ENCODE measurements around the gene SMAD5. TPM values are rescaled to one million over a fixed set of nuclear protein-coding genes. Genes with fewer than 3 reads are reported as not detected.

The SMAD5 gene
- total and polyA plus RNA-seq, 5 donors from 2014 or later: 3.5 to 12.0 (median 4.5) TPM

DNA sequence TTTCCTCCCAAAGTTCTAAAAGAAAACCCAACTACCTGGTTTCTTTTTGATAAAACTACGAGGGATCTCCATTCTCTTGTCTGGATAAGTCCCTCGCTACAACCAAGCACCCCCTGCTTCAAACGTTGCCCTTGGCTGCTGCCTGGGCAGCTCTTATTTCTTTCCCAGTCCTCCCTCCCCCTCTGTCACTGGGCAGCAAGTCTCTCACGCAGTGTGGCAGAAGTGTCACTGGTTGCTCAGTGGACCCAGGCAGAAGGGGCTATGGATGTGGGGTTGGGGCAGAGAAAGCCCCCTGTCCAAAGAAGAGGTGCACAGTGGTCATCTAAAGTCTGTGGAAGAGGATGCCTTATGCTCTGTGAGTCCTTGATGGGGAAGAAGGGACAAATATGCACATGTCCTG lies 67.5 kb downstream of the SMAD5 start:
- peaks cover 26% of the 10 kb centered on the region for H3K27me3 Mint-ChIP-seq
- no peaks in the 10 kb centered on the region for H3K9me3 ChIP-seq (ENCODE audit: control insufficient read depth in 2 of 2, low read length in 2 of 2)
- H3K36me3 Mint-ChIP-seq: no peaks in the 10 kb centered on the region
- H3K27ac Mint-ChIP-seq: no peak overlapping the region
- ATAC-seq (ENCODE audit: low read depth in 2 of 2) (no peak), DNase-seq (no peak)
- no peaks in the 10 kb centered on the region for H3K36me3 ChIP-seq (ENCODE audit: control insufficient read depth, insufficient read depth, low read length)
- no peak overlapping the region for H3K4me3 ChIP-seq (ENCODE audit: low read depth, low read length)
- H3K27me3 ChIP-seq (ENCODE audit: control insufficient read depth, insufficient read depth, low read length): peaks cover 2% of the 10 kb centered on the region
- no peak overlapping the region for H3K27ac ChIP-seq (ENCODE audit: insufficient read depth, low read length, poor library complexity, severe bottlenecking)
- peaks cover 0 to 4% (median 0%) of the 10 kb centered on the region in 7 donors for H3K9me3 Mint-ChIP-seq
- H3K4me1 Mint-ChIP-seq: no peaks in the 10 kb centered on the region
- no peak overlapping the region for H3K4me3 Mint-ChIP-seq
- H3K4me1 ChIP-seq (ENCODE audit: control insufficient read depth, insufficient read depth, low read length, poor library complexity, severe bottlenecking): no peaks in the 10 kb centered on the region

DNA sequence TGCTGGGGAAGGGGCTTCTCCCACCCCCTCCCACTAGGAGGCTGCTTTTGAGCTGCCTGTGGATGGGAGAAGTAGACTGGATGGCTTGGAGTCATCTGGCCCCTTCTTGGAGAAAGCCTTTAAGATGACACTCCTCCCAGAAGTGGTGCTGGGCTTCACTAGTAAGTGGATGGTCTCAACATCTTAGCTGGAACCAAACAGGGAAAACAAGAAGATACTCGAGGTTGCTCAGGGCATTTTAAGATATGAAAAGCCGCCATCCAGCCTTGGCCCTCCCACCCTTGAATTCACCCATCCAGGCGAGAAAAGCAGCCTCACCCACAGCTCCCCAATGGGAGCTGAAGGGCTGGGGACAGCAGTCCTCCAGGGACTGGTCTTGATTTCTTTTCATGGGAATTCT lies 68.1 kb downstream of the SMAD5 start:
- Mint-ChIP-seq H3K9me3 (peaks cover 0 to 4% (median 0%) of the 10 kb centered on the region in 7 donors), H3K27me3 (peaks cover 25% of the 10 kb centered on the region)
- ATAC-seq (ENCODE audit: low read depth in 2 of 2): no peak

DNA sequence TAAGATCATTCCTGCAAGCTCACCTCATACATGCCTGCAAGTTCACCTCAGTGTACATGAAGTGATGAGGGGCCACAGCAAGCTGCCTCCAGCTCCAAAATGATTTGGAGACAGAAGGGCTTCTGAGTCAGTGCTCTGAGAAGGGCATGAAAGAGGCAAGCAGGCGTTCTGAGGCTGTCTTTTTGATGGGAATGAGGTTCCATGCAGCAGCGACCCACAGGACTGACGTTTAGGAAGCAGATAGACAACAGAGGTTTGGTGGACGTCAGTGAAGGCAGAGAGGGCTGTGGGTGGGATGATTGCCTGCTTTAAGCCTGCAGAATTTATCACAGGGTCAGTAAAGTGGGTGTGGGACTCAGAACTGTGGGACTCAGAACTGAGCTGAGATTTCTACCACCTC lies 69.2 kb downstream of the SMAD5 start:
- H3K4me1 Mint-ChIP-seq: no peaks in the 10 kb centered on the region
- H3K36me3 Mint-ChIP-seq: no peaks in the 10 kb centered on the region
- peaks cover 0 to 4% (median 0%) of the 10 kb centered on the region in 7 donors for H3K9me3 Mint-ChIP-seq
- no peak overlapping the region for H3K27ac Mint-ChIP-seq
- H3K27me3 ChIP-seq (ENCODE audit: control insufficient read depth, insufficient read depth, low read length): peaks cover 2% of the 10 kb centered on the region
- no peaks in the 10 kb centered on the region for H3K9me3 ChIP-seq (ENCODE audit: control insufficient read depth in 2 of 2, low read length in 2 of 2)
- H3K4me3 Mint-ChIP-seq: no peak overlapping the region
- no peak overlapping the region for H3K27ac ChIP-seq (ENCODE audit: insufficient read depth, low read length, poor library complexity, severe bottlenecking)
- no peaks in the 10 kb centered on the region for H3K36me3 ChIP-seq (ENCODE audit: control insufficient read depth, insufficient read depth, low read length)
- no peak overlapping the region for H3K4me3 ChIP-seq (ENCODE audit: low read depth, low read length)
- ATAC-seq (ENCODE audit: low read depth in 2 of 2): no peak
- H3K4me1 ChIP-seq (ENCODE audit: control insufficient read depth, insufficient read depth, low read length, poor library complexity, severe bottlenecking): no peaks in the 10 kb centered on the region
- H3K27me3 Mint-ChIP-seq: peaks cover 22% of the 10 kb centered on the region
- DNase-seq: no peak

More for the DNA sequence above, 68.1 kb downstream of the SMAD5 start:
- peaks cover 2% of the 10 kb centered on the region for H3K27me3 ChIP-seq (ENCODE audit: control insufficient read depth, insufficient read depth, low read length)
- H3K36me3 ChIP-seq (ENCODE audit: control insufficient read depth, insufficient read depth, low read length): no peaks in the 10 kb centered on the region
- H3K9me3 ChIP-seq (ENCODE audit: control insufficient read depth in 2 of 2, low read length in 2 of 2): no peaks in the 10 kb centered on the region
- Mint-ChIP-seq H3K4me3 (no peak overlapping the region), H3K36me3 (no peaks in the 10 kb centered on the region), H3K27ac (no peak overlapping the region), H3K4me1 (no peaks in the 10 kb centered on the region)
- no peak overlapping the region for H3K27ac ChIP-seq (ENCODE audit: insufficient read depth, low read length, poor library complexity, severe bottlenecking)
- no peak for DNase-seq
- H3K4me3 ChIP-seq (ENCODE audit: low read depth, low read length): no peak overlapping the region
- H3K4me1 ChIP-seq (ENCODE audit: control insufficient read depth, insufficient read depth, low read length, poor library complexity, severe bottlenecking): no peaks in the 10 kb centered on the region

DNA sequence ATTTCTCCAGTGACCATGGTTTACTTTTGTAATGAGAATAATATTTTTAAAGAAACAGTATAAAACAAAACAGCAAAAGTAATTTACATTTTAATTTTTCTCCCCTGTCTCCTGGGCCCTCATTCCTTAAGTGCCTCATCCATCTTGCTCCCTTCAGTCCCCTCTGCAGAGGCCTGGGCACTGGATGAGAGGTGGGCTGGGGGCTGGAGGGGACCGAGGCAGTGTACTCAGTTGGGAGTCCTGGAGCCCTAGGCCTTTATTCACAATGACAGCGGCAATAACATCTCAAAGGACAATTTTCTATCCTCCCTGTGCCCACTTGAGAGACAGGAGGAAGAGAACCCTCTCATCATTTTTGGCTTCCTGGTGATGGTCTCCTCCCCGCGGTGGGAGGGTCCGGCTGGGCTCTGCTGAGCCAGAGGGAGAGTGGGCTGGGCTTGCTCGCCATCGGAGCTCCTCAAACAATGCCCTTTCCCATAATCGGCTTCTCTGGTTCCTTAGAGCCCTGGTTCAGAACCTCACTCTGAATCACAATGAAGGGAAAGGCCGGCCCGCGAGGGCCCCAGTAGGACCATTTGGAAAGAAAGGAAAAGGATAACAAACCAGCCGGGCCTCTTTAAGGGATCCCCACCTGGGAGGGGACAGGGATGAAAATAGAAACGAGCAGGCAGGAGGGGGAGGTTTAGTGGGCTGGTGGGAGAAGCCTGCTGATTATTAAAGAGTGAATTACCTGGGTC lies 70.0 kb downstream of the SMAD5 start:
- Histone ChIP-seq H3K36me3 (ENCODE audit: control insufficient read depth, insufficient read depth, low read length) (no peaks in the 10 kb centered on the region), H3K27ac (ENCODE audit: insufficient read depth, low read length, poor library complexity, severe bottlenecking) (no peak overlapping the region), H3K4me3 (ENCODE audit: low read depth, low read length) (no peak overlapping the region), H3K27me3 (ENCODE audit: control insufficient read depth, insufficient read depth, low read length) (peaks cover 2% of the 10 kb centered on the region), H3K9me3 (ENCODE audit: control insufficient read depth in 2 of 2, low read length in 2 of 2) (no peaks in the 10 kb centered on the region), H3K4me1 (ENCODE audit: control insufficient read depth, insufficient read depth, low read length, poor library complexity, severe bottlenecking) (no peaks in the 10 kb centered on the region)
- H3K27ac Mint-ChIP-seq: no peak overlapping the region
- no peaks in the 10 kb centered on the region for H3K36me3 Mint-ChIP-seq
- DNase-seq (no peak), ATAC-seq (ENCODE audit: low read depth in 2 of 2) (no peak)
- peaks cover 19% of the 10 kb centered on the region for H3K27me3 Mint-ChIP-seq
- H3K9me3 Mint-ChIP-seq: peaks cover 0 to 4% (median 0%) of the 10 kb centered on the region in 7 donors
- H3K4me3 Mint-ChIP-seq: no peak overlapping the region
- H3K4me1 Mint-ChIP-seq: no peaks in the 10 kb centered on the region

DNA sequence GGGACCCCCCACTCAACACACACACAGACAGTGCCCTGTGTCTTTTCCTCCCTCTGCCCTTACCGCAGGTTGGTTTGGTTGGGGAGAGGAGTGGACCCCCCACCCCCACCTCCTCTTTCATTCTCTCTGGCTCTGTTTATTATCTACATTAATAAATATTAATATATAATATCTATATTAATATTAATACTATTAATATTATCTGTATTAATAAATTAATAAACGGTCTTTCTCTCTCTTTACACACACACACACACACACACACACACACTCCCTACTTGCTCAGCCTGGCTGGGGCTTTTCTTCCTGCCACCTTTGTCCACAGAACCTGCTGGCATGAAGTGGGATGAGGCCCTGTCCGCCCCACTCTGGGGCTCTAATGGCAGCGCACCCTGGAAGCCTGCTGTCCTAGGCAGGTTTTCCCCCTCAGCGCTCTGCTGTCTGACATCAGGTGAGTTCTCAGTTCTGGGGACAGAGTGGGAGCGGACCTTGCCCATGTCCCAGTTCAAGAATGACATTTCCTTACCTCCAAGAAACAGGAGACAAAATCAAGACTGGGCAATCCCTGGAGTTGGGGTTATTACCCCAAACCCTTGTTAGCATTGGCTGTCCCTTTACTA lies 70.8 kb downstream of the SMAD5 start:
- no peaks in the 10 kb centered on the region for H3K4me1 ChIP-seq (ENCODE audit: control insufficient read depth, insufficient read depth, low read length, poor library complexity, severe bottlenecking)
- DNase-seq (no peak), ATAC-seq (ENCODE audit: low read depth in 2 of 2) (no peak)
- H3K36me3 Mint-ChIP-seq: no peaks in the 10 kb centered on the region
- peaks cover 2% of the 10 kb centered on the region for H3K27me3 ChIP-seq (ENCODE audit: control insufficient read depth, insufficient read depth, low read length)
- no peak overlapping the region for H3K4me3 Mint-ChIP-seq
- H3K27me3 Mint-ChIP-seq: peaks cover 13% of the 10 kb centered on the region
- H3K36me3 ChIP-seq (ENCODE audit: control insufficient read depth, insufficient read depth, low read length): no peaks in the 10 kb centered on the region
- H3K4me3 ChIP-seq (ENCODE audit: low read depth, low read length): no peak overlapping the region
- H3K4me1 Mint-ChIP-seq: no peaks in the 10 kb centered on the region
- no peaks in the 10 kb centered on the region for H3K9me3 ChIP-seq (ENCODE audit: control insufficient read depth in 2 of 2, low read length in 2 of 2)
- H3K9me3 Mint-ChIP-seq: peaks cover 0 to 4% (median 0%) of the 10 kb centered on the region in 7 donors
- H3K27ac ChIP-seq (ENCODE audit: insufficient read depth, low read length, poor library complexity, severe bottlenecking): no peak overlapping the region
- H3K27ac Mint-ChIP-seq: no peak overlapping the region

DNA sequence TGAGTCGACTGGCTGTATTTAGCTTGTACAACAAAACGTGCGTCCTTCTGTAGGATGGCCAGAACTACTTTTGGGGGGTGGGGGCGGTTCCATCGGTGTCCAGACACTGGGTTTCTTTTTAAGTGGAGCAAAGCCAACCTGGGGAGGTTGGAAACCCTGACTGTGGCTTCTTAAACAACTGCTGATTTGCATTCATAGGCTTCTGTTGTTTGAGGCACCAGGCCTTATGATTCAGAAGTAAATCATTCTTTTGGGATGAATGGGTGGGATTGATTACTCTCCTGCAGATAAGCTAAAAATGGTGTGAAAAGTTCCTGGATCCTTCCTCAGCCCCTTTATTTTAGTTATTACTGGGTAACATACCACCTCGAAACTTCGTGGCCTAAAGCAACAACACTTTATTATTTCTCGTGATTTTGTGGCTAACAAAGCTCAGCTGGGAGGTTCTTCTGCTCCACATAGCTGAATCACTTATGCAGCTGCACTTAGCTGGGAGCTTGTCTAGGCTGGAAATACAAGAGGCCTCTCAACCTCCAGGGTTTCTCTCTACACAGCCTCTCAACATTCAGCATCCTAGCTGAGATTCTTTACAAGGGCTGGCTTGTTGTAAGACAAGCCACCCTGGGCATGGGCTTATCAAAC lies 72.5 kb downstream of the SMAD5 start:
- no peak overlapping the region for H3K27ac ChIP-seq (ENCODE audit: insufficient read depth, low read length, poor library complexity, severe bottlenecking)
- Mint-ChIP-seq H3K36me3 (no peaks in the 10 kb centered on the region), H3K4me3 (no peak overlapping the region), H3K4me1 (no peaks in the 10 kb centered on the region), H3K27me3 (peaks cover 8% of the 10 kb centered on the region), H3K27ac (peak overlapping the region in 1 of 3 donors; percentile 82), H3K9me3 (peaks cover 0 to 2% (median 0%) of the 10 kb centered on the region in 7 donors)
- no peaks in the 10 kb centered on the region for H3K4me1 ChIP-seq (ENCODE audit: control insufficient read depth, insufficient read depth, low read length, poor library complexity, severe bottlenecking)
- DNase-seq: no peak
- H3K27me3 ChIP-seq (ENCODE audit: control insufficient read depth, insufficient read depth, low read length): peaks cover 2% of the 10 kb centered on the region
- ATAC-seq (ENCODE audit: low read depth in 2 of 2): no peak
- H3K36me3 ChIP-seq (ENCODE audit: control insufficient read depth, insufficient read depth, low read length): no peaks in the 10 kb centered on the region
- H3K4me3 ChIP-seq (ENCODE audit: low read depth, low read length): no peak overlapping the region
- no peaks in the 10 kb centered on the region for H3K9me3 ChIP-seq (ENCODE audit: control insufficient read depth in 2 of 2, low read length in 2 of 2)

DNA sequence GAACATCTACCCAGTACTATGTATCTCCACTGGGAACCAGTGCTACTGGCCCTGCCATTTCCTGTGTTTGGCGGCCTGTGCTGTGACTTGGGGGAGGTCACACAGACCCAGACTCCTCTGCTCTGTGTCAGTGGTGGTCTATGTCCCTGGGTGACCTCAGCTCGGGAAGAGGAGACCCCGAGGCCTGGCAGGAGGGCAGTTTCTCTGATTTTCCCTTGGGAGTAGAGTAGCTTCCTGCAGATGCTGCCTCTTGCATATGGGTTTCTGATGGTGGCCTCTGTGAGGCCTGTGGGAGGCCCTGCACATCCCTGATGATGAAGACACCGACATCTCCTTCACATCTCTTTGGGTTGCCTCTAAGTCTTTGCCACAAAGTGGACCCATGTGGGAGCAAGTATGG lies 73.3 kb downstream of the SMAD5 start:
- Histone ChIP-seq H3K27me3 (ENCODE audit: control insufficient read depth, insufficient read depth, low read length) (no peaks in the 10 kb centered on the region), H3K9me3 (ENCODE audit: control insufficient read depth in 2 of 2, low read length in 2 of 2) (no peaks in the 10 kb centered on the region), H3K4me1 (ENCODE audit: control insufficient read depth, insufficient read depth, low read length, poor library complexity, severe bottlenecking) (no peaks in the 10 kb centered on the region), H3K36me3 (ENCODE audit: control insufficient read depth, insufficient read depth, low read length) (no peaks in the 10 kb centered on the region), H3K27ac (ENCODE audit: insufficient read depth, low read length, poor library complexity, severe bottlenecking) (no peak overlapping the region), H3K4me3 (ENCODE audit: low read depth, low read length) (no peak overlapping the region)
- ATAC-seq (ENCODE audit: low read depth in 2 of 2): no peak
- Mint-ChIP-seq H3K36me3 (no peaks in the 10 kb centered on the region), H3K9me3 (peaks cover 0 to 2% (median 0%) of the 10 kb centered on the region in 7 donors), H3K27me3 (peaks cover 8% of the 10 kb centered on the region), H3K4me1 (no peaks in the 10 kb centered on the region), H3K27ac (no peak overlapping the region), H3K4me3 (no peak overlapping the region)
- no peak for DNase-seq
